H9 (cell line): ENCODE results near the gene TEX26. TPM values are rescaled to one million over a fixed set of nuclear protein-coding genes. Genes with fewer than 3 reads are reported as not detected.

Source experiments
- DNase-seq: peaks from one replicate; pipeline ENCODE4 v3.0.0-alpha.2; 2017
- H2AFZ ChIP-seq: one replicate; pipeline ENCODE4 v1.6.1; 2013; ENCODE audit warnings: mild to moderate bottlenecking, low read length, control low read depth, moderate library complexity
- H2AK5ac ChIP-seq: 2 replicates; pipeline ENCODE4 v1.6.1; 2013; ENCODE audit warnings: low read length, control low read depth, mixed read lengths; ENCODE audit not compliant: insufficient read length
- H2BK120ac ChIP-seq: one replicate; pipeline ENCODE4 v1.6.1; 2013; ENCODE audit warnings: low read depth, mild to moderate bottlenecking, low read length, control low read depth, inconsistent platforms; ENCODE audit not compliant: poor library complexity, severe bottlenecking
- H2BK12ac ChIP-seq: 2 replicates; pipeline ENCODE4 v1.6.1; 2013; ENCODE audit warnings: low read length, control low read depth, mixed read lengths, low read depth; ENCODE audit not compliant: insufficient read length
- H2BK15ac ChIP-seq: 2 replicates; pipeline ENCODE4 v1.6.1; 2013; ENCODE audit warnings: low read depth, low read length, control low read depth
- H2BK20ac ChIP-seq: one replicate; pipeline ENCODE4 v1.6.1; 2013; ENCODE audit warnings: low read depth, mild to moderate bottlenecking, low read length, control low read depth, inconsistent platforms; ENCODE audit not compliant: poor library complexity, severe bottlenecking
- H2BK5ac ChIP-seq: 2 replicates; pipeline ENCODE4 v1.6.1; 2013; ENCODE audit warnings: low read length, control low read depth, mixed read lengths; ENCODE audit not compliant: insufficient read length
- H3K14ac ChIP-seq: 2 replicates; pipeline ENCODE4 v1.6.1; 2013; ENCODE audit warnings: low read length, control low read depth; ENCODE audit not compliant: insufficient read depth
- H3K18ac ChIP-seq: 2 replicates; pipeline ENCODE4 v1.6.1; 2013; ENCODE audit warnings: low read depth, mild to moderate bottlenecking, mixed read lengths, low read length, control low read depth; ENCODE audit not compliant: insufficient read length
- H3K23ac ChIP-seq: 2 replicates; pipeline ENCODE4 v1.6.1; 2013; ENCODE audit warnings: low read length, control low read depth, mixed read lengths, low read depth; ENCODE audit not compliant: insufficient read length
- H3K23me2 ChIP-seq: 2 replicates; pipeline ENCODE4 v1.6.1; 2013; ENCODE audit warnings: low read depth, mild to moderate bottlenecking, mixed read lengths, low read length, control low read depth; ENCODE audit not compliant: insufficient read length, poor library complexity, severe bottlenecking
- H3K27ac ChIP-seq: 2 replicates; pipeline ENCODE4 v1.5.1; 2013; ENCODE audit warnings: low read length, control low read depth, mixed read lengths, low read depth; ENCODE audit not compliant: insufficient read length
- H3K27me3 ChIP-seq: 2 replicates; pipeline ENCODE4 v1.6.1; 2013; ENCODE audit warnings: low read length, control low read depth, inconsistent platforms; ENCODE audit not compliant: insufficient read depth
- H3K4ac ChIP-seq: 2 replicates; pipeline ENCODE4 v1.6.1; 2013; ENCODE audit warnings: low read depth, mild to moderate bottlenecking, control low read depth, inconsistent platforms, low read length, moderate library complexity
- H3K4me1 ChIP-seq: 2 replicates; pipeline ENCODE4 v1.6.1; 2013; ENCODE audit warnings: low read length, control low read depth, inconsistent platforms; ENCODE audit not compliant: insufficient read depth
- H3K4me2 ChIP-seq: 2 replicates; pipeline ENCODE4 v1.6.1; 2013; ENCODE audit warnings: low read length, control low read depth, mixed read lengths; ENCODE audit not compliant: insufficient read length, insufficient read depth
- H3K56ac ChIP-seq: 2 replicates; pipeline ENCODE4 v1.6.1; 2013; ENCODE audit warnings: low read depth, mild to moderate bottlenecking, mixed read lengths, low read length, control low read depth; ENCODE audit not compliant: insufficient read length
- H3K79me1 ChIP-seq: 2 replicates; pipeline ENCODE4 v1.6.1; 2013; ENCODE audit warnings: low read depth, mild to moderate bottlenecking, moderate library complexity, low read length, control low read depth, inconsistent platforms; ENCODE audit not compliant: insufficient read depth, poor library complexity, severe bottlenecking
- H3K79me2 ChIP-seq: 2 replicates; pipeline ENCODE4 v1.6.1; 2013; ENCODE audit warnings: low read length, control low read depth, inconsistent platforms; ENCODE audit not compliant: insufficient read depth
- H3K9ac ChIP-seq: 2 replicates; pipeline ENCODE4 v1.6.1; 2013; ENCODE audit warnings: low read length, control low read depth, mixed read lengths; ENCODE audit not compliant: insufficient read length; ENCODE audit errors: extremely low read depth
- H3K9me3 ChIP-seq: one replicate; pipeline ENCODE4 v1.6.1; 2013; ENCODE audit warnings: low read depth, low read length, inconsistent platforms; ENCODE audit not compliant: control insufficient read depth
- H3T11ph ChIP-seq: one replicate; pipeline ENCODE4 v1.6.1; 2013; ENCODE audit warnings: mild to moderate bottlenecking, low read length, control low read depth, inconsistent platforms
- H4K20me1 ChIP-seq: one replicate; pipeline ENCODE4 v1.6.1; 2013; ENCODE audit not compliant: control insufficient read depth, insufficient read length, insufficient read depth
- H4K5ac ChIP-seq: 2 replicates; pipeline ENCODE4 v1.6.1; 2013; ENCODE audit warnings: low read depth, mild to moderate bottlenecking, mixed read lengths, low read length, control low read depth; ENCODE audit not compliant: insufficient read length
- H4K8ac ChIP-seq: replicated peaks from 2 replicates; pipeline ENCODE4 v1.6.1; 2013; ENCODE audit warnings: low read length, control low read depth, mixed read lengths, low read depth; ENCODE audit not compliant: insufficient read length
- H4K91ac ChIP-seq: 2 replicates; pipeline ENCODE4 v1.6.1; 2013; ENCODE audit warnings: low read depth, mild to moderate bottlenecking, moderate library complexity, mixed read lengths, low read length, control low read depth; ENCODE audit not compliant: insufficient read length
- H3K27ac Mint-ChIP-seq, 3 experiments: 2 replicates in 2 of 3; 3 replicates in 1 of 3; pipeline ENCODE4 v1.8.0; 2020 to 2021; ENCODE audit warnings: mixed read lengths in 3 of 3, mild to moderate bottlenecking in 1 of 3, moderate library complexity in 1 of 3
- H3K27me3 Mint-ChIP-seq: 2 replicates; pipeline ENCODE4 v1.8.0; 2021; ENCODE audit warnings: low read depth, mild to moderate bottlenecking, moderate library complexity, mixed read lengths
- H3K36me3 Mint-ChIP-seq, 3 experiments: 2 replicates in 2 of 3; 3 replicates in 1 of 3; pipeline ENCODE4 v1.8.0; 2020 to 2021; ENCODE audit warnings: low read depth in 3 of 3, mixed read lengths in 3 of 3; ENCODE audit not compliant: insufficient read depth in 1 of 3
- H3K4me1 Mint-ChIP-seq, 2 experiments: 2 replicates each; pipeline ENCODE4 v1.8.0; 2020; ENCODE audit warnings: mixed read lengths in 2 of 2
- H3K4me3 Mint-ChIP-seq, 2 experiments: 2 replicates in 1 of 2; 3 replicates in 1 of 2; pipeline ENCODE4 v1.8.0; 2020 to 2021; ENCODE audit warnings: mild to moderate bottlenecking in 2 of 2, mixed read lengths in 2 of 2, moderate library complexity in 1 of 2
- H3K9me3 Mint-ChIP-seq, 2 experiments: 2 replicates in 1 of 2; 3 replicates in 1 of 2; pipeline ENCODE4 v1.8.0; 2020; ENCODE audit warnings: mild to moderate bottlenecking in 2 of 2, mixed read lengths in 2 of 2, moderate library complexity in 1 of 2
- CTCF ChIP-seq: fragments of 200-600 bp; sonication (generic); conservative IDR thresholded peaks from 3 replicates; pipeline ENCODE4 v1.8.0; 2021; ENCODE audit warnings: antibody characterized with exemption, mild to moderate bottlenecking
- WGBS: extraction: QIAGEN DNeasy Blood & Tissue Kit; methylation state at CpG from one replicate; pipeline ENCODE4 v1.1.7; 2013; ENCODE audit warnings: missing lambda C conversion rate, low lambda C conversion rate, mixed read lengths; ENCODE audit not compliant: insufficient read length; ENCODE audit errors: extremely low coverage; 5-methylcytosine and 5-hydroxymethylcytosine counted together
- total RNA-seq: library from RNA; stranded (reverse); gene quantifications from 2 replicates; pipeline ENCODE4 v1.2.1, GENCODE V29; 2021

The TEX26 gene
- total RNA-seq, 1 experiment from 2014 or later, result not detected

GRCh38 chr13:30965380-30965779, 32.9 kb downstream of the TEX26 start:
- peaks cover 8% of the 10 kb centered on the region for H3K27me3 Mint-ChIP-seq
- no peaks in the 10 kb centered on the region for H3K79me2 ChIP-seq
- no peak overlapping the region for H3K14ac ChIP-seq
- no peak overlapping the region for H3K18ac ChIP-seq
- peaks cover 13% of the 10 kb centered on the region for H3K9me3 ChIP-seq
- no peak overlapping the region for H4K8ac ChIP-seq
- no peak overlapping the region for H4K5ac ChIP-seq
- H3K4me2 ChIP-seq, result no peak overlapping the region
- no peaks in the 10 kb centered on the region for H4K20me1 ChIP-seq
- H3K27me3 ChIP-seq, result no peaks in the 10 kb centered on the region
- peaks cover 0 to 4% of the 10 kb centered on the region in 2 experiments; a peak in 1 of 4 replicates for H3K4me1 Mint-ChIP-seq
- H2BK120ac ChIP-seq, result no peak overlapping the region
- H3K4me3 Mint-ChIP-seq, result no peak overlapping the region
- no peak overlapping the region for H3K4ac ChIP-seq
- no peak overlapping the region for H2BK5ac ChIP-seq
- no peak for DNase-seq
- no peaks in the 10 kb centered on the region for H3K4me1 ChIP-seq
- peaks cover 31 to 42% of the 10 kb centered on the region in 2 experiments for H3K9me3 Mint-ChIP-seq
- WGBS, result no CpG with 5 or more reads among the region's 1 CpG
- no peak overlapping the region for H2AFZ ChIP-seq
- no peak overlapping the region for H3K27ac ChIP-seq
- no peak overlapping the region for H3K23ac ChIP-seq
- no peak overlapping the region for H4K91ac ChIP-seq
- no peak overlapping the region for H2BK12ac ChIP-seq
- no peak for TF ChIP-seq CTCF
- H2BK15ac ChIP-seq, result no peak overlapping the region
- H2BK20ac ChIP-seq, result no peak overlapping the region
- no peak overlapping the region for H2AK5ac ChIP-seq
- H3K36me3 Mint-ChIP-seq, result peaks cover 7 to 12% (median 9%) of the 10 kb centered on the region in 3 experiments; a peak in 6 of 7 replicates
- H3K9ac ChIP-seq, result no peak overlapping the region
- no peak overlapping the region for H3T11ph ChIP-seq
- H3K79me1 ChIP-seq, result no peaks in the 10 kb centered on the region
- H3K27ac Mint-ChIP-seq, result no peak overlapping the region
- H3K23me2 ChIP-seq, result no peaks in the 10 kb centered on the region
- H3K56ac ChIP-seq, result no peak overlapping the region
